ENCODE data around the gene SCFD2.

DNA sequence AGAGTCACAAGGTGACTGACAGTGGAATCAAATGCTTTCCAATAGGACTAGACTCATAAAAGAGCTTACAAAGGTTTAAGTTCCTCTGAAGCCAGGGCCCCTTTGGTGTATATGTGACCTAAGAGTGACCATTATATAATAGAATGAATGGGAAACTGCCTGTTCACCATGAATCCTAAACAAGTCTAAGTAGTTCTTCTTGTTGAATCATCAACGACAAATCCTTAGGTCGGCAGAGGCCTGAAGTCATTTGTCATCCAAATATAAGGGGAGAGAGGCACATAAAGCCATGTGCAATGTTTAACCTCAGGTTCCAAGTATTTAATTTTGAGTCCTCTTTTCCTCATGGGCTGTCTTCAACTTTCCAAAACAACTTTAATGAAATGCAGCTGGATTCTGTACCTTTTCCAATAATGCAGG lies 381.4 kb downstream of the SCFD2 start:
- TF ChIP-seq NR2C2 (CRISPR knock-in tag; IDR thresholded peaks at IDR 0.05) (no peak), FOXK1 (CRISPR knock-in tag; IDR thresholded peaks at IDR 0.05) (no peak), JUN (CRISPR knock-in tag; IDR thresholded peaks at IDR 0.05) (no peak), CREM (CRISPR knock-in tag; IDR thresholded peaks at IDR 0.05) (no peak), ZNF219 (CRISPR knock-in tag; IDR thresholded peaks at IDR 0.05; ENCODE audit: borderline replicate concordance) (no peak), TP53 (CRISPR knock-in tag; IDR thresholded peaks at IDR 0.05) (no peak), MXD4 (CRISPR knock-in tag; IDR thresholded peaks at IDR 0.05; ENCODE audit: borderline replicate concordance) (no peak), FOXJ3 (CRISPR knock-in tag; IDR thresholded peaks at IDR 0.05; ENCODE audit: borderline replicate concordance) (no peak)
- TF ChIP-seq, protein P1, sequence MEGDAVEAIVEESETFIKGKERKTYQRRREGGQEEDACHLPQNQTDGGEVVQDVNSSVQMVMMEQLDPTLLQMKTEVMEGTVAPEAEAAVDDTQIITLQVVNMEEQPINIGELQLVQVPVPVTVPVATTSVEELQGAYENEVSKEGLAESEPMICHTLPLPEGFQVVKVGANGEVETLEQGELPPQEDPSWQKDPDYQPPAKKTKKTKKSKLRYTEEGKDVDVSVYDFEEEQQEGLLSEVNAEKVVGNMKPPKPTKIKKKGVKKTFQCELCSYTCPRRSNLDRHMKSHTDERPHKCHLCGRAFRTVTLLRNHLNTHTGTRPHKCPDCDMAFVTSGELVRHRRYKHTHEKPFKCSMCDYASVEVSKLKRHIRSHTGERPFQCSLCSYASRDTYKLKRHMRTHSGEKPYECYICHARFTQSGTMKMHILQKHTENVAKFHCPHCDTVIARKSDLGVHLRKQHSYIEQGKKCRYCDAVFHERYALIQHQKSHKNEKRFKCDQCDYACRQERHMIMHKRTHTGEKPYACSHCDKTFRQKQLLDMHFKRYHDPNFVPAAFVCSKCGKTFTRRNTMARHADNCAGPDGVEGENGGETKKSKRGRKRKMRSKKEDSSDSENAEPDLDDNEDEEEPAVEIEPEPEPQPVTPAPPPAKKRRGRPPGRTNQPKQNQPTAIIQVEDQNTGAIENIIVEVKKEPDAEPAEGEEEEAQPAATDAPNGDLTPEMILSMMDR (IDR thresholded peaks at IDR 0.05) = no peak
- TF ChIP-seq, protein P2, sequence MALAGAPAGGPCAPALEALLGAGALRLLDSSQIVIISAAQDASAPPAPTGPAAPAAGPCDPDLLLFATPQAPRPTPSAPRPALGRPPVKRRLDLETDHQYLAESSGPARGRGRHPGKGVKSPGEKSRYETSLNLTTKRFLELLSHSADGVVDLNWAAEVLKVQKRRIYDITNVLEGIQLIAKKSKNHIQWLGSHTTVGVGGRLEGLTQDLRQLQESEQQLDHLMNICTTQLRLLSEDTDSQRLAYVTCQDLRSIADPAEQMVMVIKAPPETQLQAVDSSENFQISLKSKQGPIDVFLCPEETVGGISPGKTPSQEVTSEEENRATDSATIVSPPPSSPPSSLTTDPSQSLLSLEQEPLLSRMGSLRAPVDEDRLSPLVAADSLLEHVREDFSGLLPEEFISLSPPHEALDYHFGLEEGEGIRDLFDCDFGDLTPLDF (CRISPR knock-in tag; IDR thresholded peaks at IDR 0.05) = no peak
- TF ChIP-seq, protein P3, sequence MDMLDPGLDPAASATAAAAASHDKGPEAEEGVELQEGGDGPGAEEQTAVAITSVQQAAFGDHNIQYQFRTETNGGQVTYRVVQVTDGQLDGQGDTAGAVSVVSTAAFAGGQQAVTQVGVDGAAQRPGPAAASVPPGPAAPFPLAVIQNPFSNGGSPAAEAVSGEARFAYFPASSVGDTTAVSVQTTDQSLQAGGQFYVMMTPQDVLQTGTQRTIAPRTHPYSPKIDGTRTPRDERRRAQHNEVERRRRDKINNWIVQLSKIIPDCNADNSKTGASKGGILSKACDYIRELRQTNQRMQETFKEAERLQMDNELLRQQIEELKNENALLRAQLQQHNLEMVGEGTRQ (CRISPR knock-in tag; IDR thresholded peaks at IDR 0.05) = no peak
- TF ChIP-seq, protein P4, sequence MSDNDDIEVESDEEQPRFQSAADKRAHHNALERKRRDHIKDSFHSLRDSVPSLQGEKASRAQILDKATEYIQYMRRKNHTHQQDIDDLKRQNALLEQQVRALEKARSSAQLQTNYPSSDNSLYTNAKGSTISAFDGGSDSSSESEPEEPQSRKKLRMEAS (CRISPR knock-in tag; IDR thresholded peaks at IDR 0.05) = no peak

All from WTC11 (cell line).